Stimulated activated naive CD8-positive, alpha-beta T cell treated with anti-CD3 and anti-CD28 coated beads, Interleukin-15, Interleukin-2, amounts not matched to agents 100 ng/mL and 50 ng/mL, for 24 hours (primary cell): ENCODE measurements around the gene HAO1.

Experiments
- H3K27ac Mint-ChIP-seq: one replicate; pipeline ENCODE4 v1.8.0; 2021; ENCODE audit warnings: mild to moderate bottlenecking, mixed read lengths
- H3K27me3 Mint-ChIP-seq: one replicate; pipeline ENCODE4 v1.8.0; 2021; ENCODE audit warnings: mixed read lengths
- H3K36me3 Mint-ChIP-seq: one replicate; pipeline ENCODE4 v1.8.0; 2021; ENCODE audit warnings: low read depth, mixed read lengths
- H3K4me1 Mint-ChIP-seq: one replicate; pipeline ENCODE4 v1.8.0; 2021; ENCODE audit warnings: low read depth, mixed read lengths
- H3K4me3 Mint-ChIP-seq: one replicate; pipeline ENCODE4 v1.8.0; 2021; ENCODE audit warnings: mild to moderate bottlenecking, mixed read lengths
- H3K9me3 Mint-ChIP-seq: one replicate; pipeline ENCODE4 v1.8.0; 2021; ENCODE audit warnings: mixed read lengths

HAO1 gene

DNA sequence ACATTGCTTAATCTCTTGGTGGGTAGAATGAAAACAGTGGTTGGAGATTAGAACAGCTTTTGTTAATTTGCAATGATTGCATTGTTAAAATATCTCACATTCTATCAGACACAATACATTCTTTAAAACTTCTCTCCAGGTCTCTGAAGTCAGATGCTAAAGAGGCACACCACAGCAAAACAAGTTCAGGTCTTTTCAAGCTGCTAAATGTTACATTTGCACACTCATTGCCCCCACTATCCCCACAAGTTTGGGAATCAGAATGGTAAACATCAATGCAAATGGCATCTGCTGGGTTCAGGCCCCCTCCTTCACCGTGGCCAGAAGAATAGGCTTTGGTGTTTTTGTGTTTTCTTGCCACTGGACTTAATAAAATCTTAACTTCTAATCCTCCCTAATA is 10.1 kb upstream of the HAO1 start:
- Mint-ChIP-seq H3K36me3 (no peaks in the 10 kb centered on the region), H3K4me3 (no peak overlapping the region), H3K27ac (no peak overlapping the region), H3K9me3 (peaks cover 10% of the 10 kb centered on the region), H3K4me1 (no peaks in the 10 kb centered on the region), H3K27me3 (peaks cover 21% of the 10 kb centered on the region)

DNA sequence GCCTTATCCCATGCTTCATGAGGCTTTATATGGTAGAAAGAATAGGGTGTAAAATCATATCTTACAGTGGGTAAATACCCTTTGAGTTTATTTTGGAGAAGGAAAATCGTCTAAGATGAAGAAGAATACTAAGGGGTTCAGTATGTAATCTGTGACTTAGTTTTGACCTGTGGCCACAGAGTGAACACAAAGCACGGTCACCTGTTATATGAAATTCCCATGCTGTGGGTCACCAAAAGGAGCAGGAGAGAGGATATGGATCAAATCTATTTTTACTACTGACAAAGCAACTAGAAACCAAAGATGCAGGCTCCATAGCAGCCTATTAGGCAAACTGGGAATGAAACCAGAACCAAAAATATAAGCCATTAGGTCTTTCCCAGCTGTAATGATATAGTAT is 3.6 kb upstream of the HAO1 start:
- Mint-ChIP-seq H3K4me3 (no peak overlapping the region), H3K36me3 (no peaks in the 10 kb centered on the region), H3K27me3 (peaks cover 10% of the 10 kb centered on the region), H3K4me1 (no peaks in the 10 kb centered on the region), H3K27ac (no peak overlapping the region), H3K9me3 (peaks cover 7% of the 10 kb centered on the region)

DNA sequence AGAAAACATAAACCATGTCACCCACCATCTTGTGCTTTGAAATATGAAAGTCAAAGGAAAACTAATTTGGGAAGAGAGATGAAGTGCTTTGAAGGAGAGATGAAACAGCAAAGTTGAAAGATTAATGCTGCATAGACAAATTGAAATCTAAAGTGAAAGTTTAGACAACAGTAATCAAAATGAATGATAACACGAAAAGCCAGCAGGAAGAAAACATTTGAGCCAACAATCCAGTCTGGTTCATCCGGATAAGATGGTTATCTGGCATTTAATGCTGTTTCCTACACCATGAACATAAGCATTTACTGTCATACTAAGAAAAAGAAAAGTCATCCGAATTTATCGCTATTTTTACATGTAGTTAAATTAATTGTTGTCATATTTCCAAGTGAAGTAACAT is 595 bp downstream of the HAO1 start:
- H3K9me3 Mint-ChIP-seq: no peaks in the 10 kb centered on the region
- H3K27me3 Mint-ChIP-seq: peaks cover 15% of the 10 kb centered on the region
- H3K4me3 Mint-ChIP-seq: no peak overlapping the region
- no peak overlapping the region for H3K27ac Mint-ChIP-seq
- H3K4me1 Mint-ChIP-seq: no peaks in the 10 kb centered on the region
- no peaks in the 10 kb centered on the region for H3K36me3 Mint-ChIP-seq

DNA sequence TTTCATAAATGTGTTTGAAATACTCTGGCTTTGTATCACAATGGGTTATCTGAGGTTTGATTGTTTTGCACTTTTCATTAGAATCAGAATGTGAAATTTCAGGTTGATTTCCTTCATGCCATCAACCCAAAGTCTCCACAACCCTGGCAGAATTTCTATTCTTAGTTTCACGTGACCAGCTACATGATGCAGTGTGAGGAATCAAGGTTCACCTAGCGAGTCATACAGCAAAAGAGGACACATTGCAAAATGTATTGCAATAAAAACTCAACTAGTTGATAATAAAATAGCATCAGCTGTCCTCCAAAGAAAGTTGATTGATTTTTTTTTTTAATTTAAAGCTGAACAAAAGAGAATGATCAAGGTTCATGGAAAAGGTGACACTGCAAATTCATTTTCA is 2.2 kb downstream of the HAO1 start:
- Mint-ChIP-seq H3K9me3 (no peaks in the 10 kb centered on the region), H3K36me3 (no peaks in the 10 kb centered on the region), H3K4me3 (no peak overlapping the region), H3K4me1 (no peaks in the 10 kb centered on the region), H3K27me3 (peaks cover 22% of the 10 kb centered on the region), H3K27ac (no peak overlapping the region)

DNA sequence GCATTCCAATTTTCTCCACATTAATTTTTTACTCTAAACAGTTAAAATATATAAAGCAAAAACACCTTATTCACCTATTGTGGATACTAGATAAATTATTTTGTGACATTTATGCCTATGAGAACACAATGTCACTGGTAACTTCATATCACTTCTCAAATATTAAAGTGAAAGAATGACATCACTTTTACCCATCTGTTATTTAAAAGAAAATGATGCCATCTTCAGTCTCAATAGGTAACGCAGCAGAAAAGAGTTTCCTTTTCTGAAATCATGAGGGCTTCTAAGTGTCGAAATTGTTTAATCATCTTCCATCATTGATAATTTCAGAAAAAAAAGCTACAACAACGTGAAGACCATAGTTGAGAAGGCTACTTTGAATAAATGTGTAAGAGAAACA is 2.9 kb downstream of the HAO1 start:
- peaks cover 26% of the 10 kb centered on the region for H3K27me3 Mint-ChIP-seq
- H3K27ac Mint-ChIP-seq: no peak overlapping the region
- H3K36me3 Mint-ChIP-seq: no peaks in the 10 kb centered on the region
- no peak overlapping the region for H3K4me3 Mint-ChIP-seq
- H3K9me3 Mint-ChIP-seq: no peaks in the 10 kb centered on the region
- no peaks in the 10 kb centered on the region for H3K4me1 Mint-ChIP-seq

DNA sequence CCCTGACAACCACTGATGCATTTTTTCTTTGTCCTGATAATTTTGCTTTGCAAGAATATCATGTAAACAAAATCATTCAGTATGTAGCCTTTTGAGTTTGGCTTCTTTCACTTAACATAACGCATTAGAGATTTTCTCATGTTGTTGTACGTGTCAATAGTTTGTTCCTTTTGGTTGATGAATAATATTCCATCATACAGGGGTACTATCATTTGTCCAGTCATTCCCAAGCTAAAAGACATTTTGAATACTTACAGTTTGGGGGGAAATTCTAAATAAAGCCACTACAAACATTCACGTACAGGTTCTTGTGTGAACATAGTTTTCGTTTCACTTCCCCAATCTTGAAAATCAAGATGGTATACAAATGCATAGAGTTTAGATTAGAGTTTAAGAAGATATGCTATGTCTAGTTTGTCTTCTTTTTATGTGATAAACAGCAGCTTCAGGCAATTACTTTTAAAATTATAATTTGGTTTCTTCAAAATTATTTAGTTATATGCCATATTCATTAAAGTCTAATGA is 5.2 kb downstream of the HAO1 start:
- Mint-ChIP-seq H3K27me3 (peaks cover 36% of the 10 kb centered on the region), H3K36me3 (no peaks in the 10 kb centered on the region), H3K4me1 (no peaks in the 10 kb centered on the region), H3K4me3 (no peak overlapping the region), H3K9me3 (no peaks in the 10 kb centered on the region), H3K27ac (no peak overlapping the region)

DNA sequence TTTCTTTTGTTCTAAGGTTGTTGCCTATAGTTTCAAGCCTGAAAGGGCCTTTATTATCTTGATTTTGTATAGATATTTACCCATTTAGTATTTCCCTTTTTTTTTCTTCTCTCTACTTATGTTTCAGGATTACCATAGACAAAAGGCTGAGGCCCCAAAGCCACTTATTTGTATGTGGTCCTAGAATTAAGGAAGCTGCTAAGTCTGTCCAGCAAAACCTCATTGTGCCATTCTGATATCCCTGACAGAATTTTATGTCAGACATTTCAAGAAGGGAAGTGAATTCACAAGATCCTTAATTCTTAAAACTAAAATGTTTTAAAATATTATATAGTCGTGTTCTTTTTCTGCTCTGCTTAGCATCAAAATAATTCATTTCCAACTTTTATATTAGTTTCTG is 6.9 kb downstream of the HAO1 start:
- Mint-ChIP-seq H3K36me3 (no peaks in the 10 kb centered on the region), H3K9me3 (no peaks in the 10 kb centered on the region), H3K27ac (no peak overlapping the region), H3K4me3 (no peak overlapping the region), H3K27me3 (peaks cover 41% of the 10 kb centered on the region), H3K4me1 (no peaks in the 10 kb centered on the region)

- no peak overlapping the region for H3K27ac Mint-ChIP-seq
- H3K27me3 Mint-ChIP-seq: peaks cover 31% of the 10 kb centered on the region
- no peaks in the 10 kb centered on the region for H3K9me3 Mint-ChIP-seq
- H3K4me3 Mint-ChIP-seq: no peak overlapping the region
- H3K36me3 Mint-ChIP-seq: no peaks in the 10 kb centered on the region
- no peaks in the 10 kb centered on the region for H3K4me1 Mint-ChIP-seq
Measured at GRCh38 chr20:7930343-7930742, 9.9 kb downstream of the HAO1 start.

- Mint-ChIP-seq H3K27me3 (peaks cover 14% of the 10 kb centered on the region), H3K4me1 (no peaks in the 10 kb centered on the region), H3K4me3 (no peak overlapping the region), H3K27ac (no peak overlapping the region), H3K36me3 (no peaks in the 10 kb centered on the region), H3K9me3 (no peaks in the 10 kb centered on the region)
Measured at GRCh38 chr20:7926767-7927166, 13.5 kb downstream of the HAO1 start.

DNA sequence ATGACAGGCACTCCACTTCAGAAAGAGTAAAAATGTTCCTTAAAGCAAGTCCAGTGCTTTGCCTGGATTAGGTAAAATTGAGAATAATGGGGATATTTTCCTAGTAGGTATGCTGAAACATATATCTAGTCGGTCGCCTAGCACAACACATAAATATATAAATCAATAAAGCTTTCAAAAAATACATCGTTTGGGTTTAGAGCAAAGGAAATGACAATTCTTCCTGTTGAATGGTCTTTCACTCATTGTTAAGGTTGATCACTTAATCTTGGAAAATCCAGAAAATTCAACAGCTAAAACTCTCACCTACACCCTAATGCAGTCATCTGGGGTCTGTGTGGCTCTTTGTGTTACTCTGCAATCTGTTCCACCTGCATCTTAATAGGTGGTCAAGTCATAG is 13.9 kb downstream of the HAO1 start:
- H3K4me1 Mint-ChIP-seq: no peaks in the 10 kb centered on the region
- H3K36me3 Mint-ChIP-seq: no peaks in the 10 kb centered on the region
- no peaks in the 10 kb centered on the region for H3K9me3 Mint-ChIP-seq
- no peak overlapping the region for H3K27ac Mint-ChIP-seq
- H3K27me3 Mint-ChIP-seq: peaks cover 14% of the 10 kb centered on the region
- H3K4me3 Mint-ChIP-seq: no peak overlapping the region

GRCh38 chr20:7924692-7925091 is 15.6 kb downstream of the HAO1 start:
- peaks cover 22% of the 10 kb centered on the region for H3K27me3 Mint-ChIP-seq
- H3K27ac Mint-ChIP-seq: no peak overlapping the region
- no peak overlapping the region for H3K4me3 Mint-ChIP-seq
- peaks cover 4% of the 10 kb centered on the region for H3K9me3 Mint-ChIP-seq
- H3K36me3 Mint-ChIP-seq: no peaks in the 10 kb centered on the region
- H3K4me1 Mint-ChIP-seq: no peaks in the 10 kb centered on the region

GRCh38 chr20:7916648-7917047 is 23.6 kb downstream of the HAO1 start:
- H3K36me3 Mint-ChIP-seq: no peaks in the 10 kb centered on the region
- H3K9me3 Mint-ChIP-seq: peaks cover 4% of the 10 kb centered on the region
- no peak overlapping the region for H3K4me3 Mint-ChIP-seq
- H3K27ac Mint-ChIP-seq: no peak overlapping the region
- peaks cover 23% of the 10 kb centered on the region for H3K27me3 Mint-ChIP-seq
- H3K4me1 Mint-ChIP-seq: no peaks in the 10 kb centered on the region

DNA sequence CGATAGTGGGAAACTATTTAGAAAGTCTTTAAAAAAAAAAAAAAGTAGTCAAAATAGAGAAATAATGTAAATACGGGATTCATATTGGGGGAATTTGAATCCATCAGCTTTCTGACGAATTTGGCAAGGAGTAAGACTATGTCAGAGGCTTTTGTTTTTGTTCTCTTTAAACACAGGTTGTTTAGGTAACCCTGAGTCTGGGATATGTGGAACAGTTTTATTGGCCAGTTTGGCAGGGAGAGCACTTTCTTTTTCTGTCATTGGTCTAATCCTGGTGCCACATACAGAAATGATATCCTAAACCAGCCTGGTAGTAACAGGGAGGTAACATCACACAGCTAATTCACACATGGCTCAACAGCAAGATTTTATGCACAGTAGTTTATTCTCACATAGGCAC is 27.7 kb downstream of the HAO1 start:
- no peaks in the 10 kb centered on the region for H3K36me3 Mint-ChIP-seq
- peaks cover 4% of the 10 kb centered on the region for H3K9me3 Mint-ChIP-seq
- H3K4me3 Mint-ChIP-seq: no peak overlapping the region
- H3K27me3 Mint-ChIP-seq: peaks cover 12% of the 10 kb centered on the region
- H3K27ac Mint-ChIP-seq: no peak overlapping the region
- no peaks in the 10 kb centered on the region for H3K4me1 Mint-ChIP-seq

DNA sequence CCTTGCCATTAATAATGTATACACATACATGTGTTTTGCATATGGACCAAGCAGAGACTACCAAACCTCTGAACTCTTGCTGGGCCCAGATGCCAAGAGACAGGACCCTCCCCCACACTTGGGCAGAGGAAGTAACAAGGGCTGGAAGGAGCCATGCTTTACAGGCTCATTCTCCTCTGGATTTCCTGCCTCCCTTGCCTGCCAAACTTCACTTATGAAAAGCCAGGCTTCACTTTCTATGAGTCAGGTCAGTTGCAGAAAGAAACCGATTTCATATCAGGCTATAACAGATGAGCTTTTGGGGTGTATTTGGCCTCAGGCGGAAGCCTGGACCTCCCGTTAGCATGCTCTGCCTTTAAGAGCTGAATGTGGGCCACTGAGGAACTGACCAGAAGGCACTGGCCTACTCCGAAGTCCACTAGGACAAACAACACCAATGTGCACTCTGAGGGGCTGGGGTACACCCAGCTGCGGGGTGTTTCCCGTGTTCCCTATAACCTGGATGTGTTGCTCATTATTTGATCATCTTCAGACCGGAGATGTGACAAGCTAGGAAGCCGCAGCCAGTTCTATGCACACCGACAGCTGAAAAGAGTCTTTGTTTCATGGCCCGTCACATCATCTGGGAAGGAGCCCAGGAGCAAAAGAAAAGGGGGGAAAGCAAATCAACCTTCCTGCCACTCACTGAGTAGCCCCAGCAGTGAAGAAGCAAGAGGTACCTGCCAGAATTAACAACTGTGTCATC is 28.5 kb downstream of the HAO1 start:
- no peaks in the 10 kb centered on the region for H3K4me1 Mint-ChIP-seq
- no peak overlapping the region for H3K4me3 Mint-ChIP-seq
- H3K36me3 Mint-ChIP-seq: no peaks in the 10 kb centered on the region
- H3K27me3 Mint-ChIP-seq: peaks cover 15% of the 10 kb centered on the region
- H3K9me3 Mint-ChIP-seq: peaks cover 6% of the 10 kb centered on the region
- no peak overlapping the region for H3K27ac Mint-ChIP-seq

DNA sequence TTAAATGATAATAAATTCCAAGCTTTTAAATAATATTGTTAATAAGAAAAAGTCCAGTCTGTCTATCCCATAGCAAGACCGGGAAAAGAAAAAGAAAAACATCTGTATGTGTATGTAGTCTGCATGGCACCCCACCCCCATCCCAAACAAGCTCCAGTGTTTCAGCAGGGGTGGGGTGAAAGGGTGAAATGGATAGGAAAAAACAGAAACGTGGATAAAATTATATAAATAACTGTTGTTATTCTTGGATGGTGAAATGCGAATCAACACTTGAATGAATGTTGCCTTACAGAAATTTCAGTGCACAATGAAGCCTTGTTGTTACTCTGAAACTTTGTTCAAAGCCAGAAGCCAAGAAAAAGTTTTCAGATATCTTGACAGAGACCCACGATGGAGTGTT is 31.4 kb downstream of the HAO1 start:
- Mint-ChIP-seq H3K27ac (no peak overlapping the region), H3K4me3 (no peak overlapping the region), H3K9me3 (peaks cover 6% of the 10 kb centered on the region), H3K27me3 (peaks cover 14% of the 10 kb centered on the region), H3K36me3 (no peaks in the 10 kb centered on the region), H3K4me1 (no peaks in the 10 kb centered on the region)

DNA sequence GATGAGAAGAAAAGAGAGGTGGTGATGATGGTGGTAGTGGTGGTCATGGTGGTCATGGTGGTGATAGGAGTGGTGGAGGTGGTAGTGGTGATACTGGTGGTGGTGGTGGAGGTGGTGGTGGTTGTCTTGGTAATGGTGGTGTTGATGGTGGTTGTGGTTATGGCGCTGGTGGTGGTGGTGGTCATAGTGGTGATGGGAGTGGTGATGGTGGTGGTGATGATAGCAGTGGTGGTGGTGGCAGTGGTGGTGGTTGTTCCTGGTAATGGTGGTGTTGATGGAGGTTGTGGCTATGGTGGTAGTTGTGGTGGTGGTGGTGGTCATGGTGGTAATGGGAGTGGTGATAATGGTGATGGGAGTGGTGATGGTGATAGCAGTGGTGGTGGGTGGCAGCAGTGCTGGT is 36.8 kb downstream of the HAO1 start:
- Mint-ChIP-seq H3K27ac (no peak overlapping the region), H3K4me3 (no peak overlapping the region), H3K9me3 (peaks cover 6% of the 10 kb centered on the region), H3K27me3 (peaks cover 18% of the 10 kb centered on the region), H3K4me1 (no peaks in the 10 kb centered on the region), H3K36me3 (no peaks in the 10 kb centered on the region)
